ENCODE results near the gene DAG1.

Gene DAG1

GRCh38 chr3:49471856-49472495 lies 1.9 kb downstream of the DAG1 start:
- TF ChIP-seq OSR1 (CRISPR knock-in tag; IDR thresholded peaks at IDR 0.05) (no peak), CREB5 (CRISPR knock-in tag; IDR thresholded peaks at IDR 0.05; ENCODE audit: low read depth) (no peak)
- no peak for ATAC-seq

GRCh38 chr3:49476563-49476962 lies 6.5 kb downstream of the DAG1 start:
- TF ChIP-seq PPARA (CRISPR knock-in tag; IDR thresholded peaks at IDR 0.05; ENCODE audit: borderline replicate concordance) (no peak), GLIS3 (CRISPR knock-in tag; IDR thresholded peaks at IDR 0.05) (no peak), OSR1 (CRISPR knock-in tag; IDR thresholded peaks at IDR 0.05) (no peak), CREB5 (CRISPR knock-in tag; IDR thresholded peaks at IDR 0.05; ENCODE audit: low read depth) (no peak), ZFP3 (CRISPR knock-in tag; IDR thresholded peaks at IDR 0.05) (no peak), ZC3H10 (CRISPR knock-in tag; IDR thresholded peaks at IDR 0.05) (no peak), PATZ1 (CRISPR knock-in tag; IDR thresholded peaks at IDR 0.05; ENCODE audit: borderline replicate concordance) (no peak), RARB (CRISPR knock-in tag; IDR thresholded peaks at IDR 0.05) (no peak), ZNF70 (CRISPR knock-in tag; IDR thresholded peaks at IDR 0.05) (no peak), CSRNP3 (CRISPR knock-in tag; IDR thresholded peaks at IDR 0.05) (no peak), TCF4 (CRISPR knock-in tag; IDR thresholded peaks at IDR 0.05; ENCODE audit: borderline replicate concordance) (no peak), ZFP30 (CRISPR knock-in tag; IDR thresholded peaks at IDR 0.05) (no peak), TSHZ2 (CRISPR knock-in tag; IDR thresholded peaks at IDR 0.05) (no peak), TOX (CRISPR knock-in tag; IDR thresholded peaks at IDR 0.05; ENCODE audit: borderline replicate concordance) (no peak), ZNF8 (CRISPR knock-in tag; IDR thresholded peaks at IDR 0.05) (no peak)
- no peak for ATAC-seq

- ATAC-seq, result no peak
- no peak for TF ChIP-seq SNAI2 (CRISPR knock-in tag; IDR thresholded peaks at IDR 0.05)
- TF ChIP-seq PPARA (CRISPR knock-in tag; IDR thresholded peaks at IDR 0.05; ENCODE audit: borderline replicate concordance), result no peak
- TF ChIP-seq ESRRG (CRISPR knock-in tag; IDR thresholded peaks at IDR 0.05), result no peak
- no peak for TF ChIP-seq TCF4 (CRISPR knock-in tag; IDR thresholded peaks at IDR 0.05; ENCODE audit: borderline replicate concordance)
- no peak for TF ChIP-seq CSDC2 (CRISPR knock-in tag; IDR thresholded peaks at IDR 0.05)
- no peak for TF ChIP-seq ZNF70 (CRISPR knock-in tag; IDR thresholded peaks at IDR 0.05)
- no peak for TF ChIP-seq TOX (CRISPR knock-in tag; IDR thresholded peaks at IDR 0.05; ENCODE audit: borderline replicate concordance)
- TF ChIP-seq ZC3H10 (CRISPR knock-in tag; IDR thresholded peaks at IDR 0.05), result no peak
- TF ChIP-seq CSRNP3 (CRISPR knock-in tag; IDR thresholded peaks at IDR 0.05), result no peak
- TF ChIP-seq ZNF8 (CRISPR knock-in tag; IDR thresholded peaks at IDR 0.05), result no peak
- no peak for TF ChIP-seq TSHZ2 (CRISPR knock-in tag; IDR thresholded peaks at IDR 0.05)
- no peak for TF ChIP-seq PATZ1 (CRISPR knock-in tag; IDR thresholded peaks at IDR 0.05; ENCODE audit: borderline replicate concordance)
- no peak for TF ChIP-seq BACH2 (CRISPR knock-in tag; IDR thresholded peaks at IDR 0.05; ENCODE audit: borderline replicate concordance)
- no peak for TF ChIP-seq GLIS3 (CRISPR knock-in tag; IDR thresholded peaks at IDR 0.05)
- no peak for TF ChIP-seq ZNF565 (CRISPR knock-in tag; conservative IDR thresholded peaks at IDR 0.05; ENCODE audit: low read depth)
Measured at GRCh38 chr3:49482766-49483165, 12.7 kb downstream of the DAG1 start.
